HG03442 (cell line): Measurements from ENCODE around the gene LEF1.
A peak's percentile ranks its signal among the peaks of the same experiment; 100 is the strongest.

ENCODE experiments used
- ATAC-seq: cut with Tn5 transposase; IDR thresholded peaks from one replicate; pipeline ENCODE4 v1.9.1; 2021; ENCODE audit warnings: mild to moderate bottlenecking, moderate library complexity; ENCODE audit not compliant: unreplicated experiment

The LEF1 gene

DNA sequence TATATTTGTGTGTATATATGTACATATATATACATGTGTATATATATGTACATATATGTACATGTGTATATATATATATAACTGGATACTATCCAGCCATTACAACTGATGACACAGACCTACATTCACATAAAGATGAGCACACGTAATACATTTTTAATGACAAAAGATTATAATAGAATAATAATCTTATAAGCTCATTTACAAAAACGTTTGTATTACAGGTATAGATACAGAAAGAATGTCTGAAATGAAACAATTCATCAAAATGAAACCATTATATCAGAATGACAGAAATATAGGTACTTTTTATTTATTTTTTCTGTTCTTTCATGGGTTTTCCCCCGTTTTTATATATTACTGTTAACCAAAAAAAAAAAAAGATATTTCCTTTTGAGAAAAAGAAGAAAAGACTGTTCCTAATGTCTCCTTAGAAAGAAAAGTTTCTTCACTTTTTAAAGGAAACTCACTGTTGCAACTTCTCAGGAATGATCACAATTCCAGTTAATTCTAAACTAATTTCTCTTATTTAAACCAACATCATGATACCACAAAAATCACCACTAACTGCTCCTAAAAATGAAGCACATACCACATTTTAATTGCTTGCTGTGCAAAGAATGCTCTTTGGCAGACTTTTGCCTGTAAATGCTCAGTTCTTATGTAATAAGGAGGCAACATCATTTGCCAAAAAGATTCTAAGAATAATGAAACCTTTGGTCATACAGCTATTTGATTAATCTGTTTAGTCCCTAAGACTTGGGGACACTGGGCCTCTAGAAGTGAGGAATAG, 18.9 kb downstream of the LEF1 start:
- no peak for ATAC-seq

- ATAC-seq: no peak
Measured at GRCh38 chr4:108148316-108148715, 20.4 kb downstream of the LEF1 start.

DNA sequence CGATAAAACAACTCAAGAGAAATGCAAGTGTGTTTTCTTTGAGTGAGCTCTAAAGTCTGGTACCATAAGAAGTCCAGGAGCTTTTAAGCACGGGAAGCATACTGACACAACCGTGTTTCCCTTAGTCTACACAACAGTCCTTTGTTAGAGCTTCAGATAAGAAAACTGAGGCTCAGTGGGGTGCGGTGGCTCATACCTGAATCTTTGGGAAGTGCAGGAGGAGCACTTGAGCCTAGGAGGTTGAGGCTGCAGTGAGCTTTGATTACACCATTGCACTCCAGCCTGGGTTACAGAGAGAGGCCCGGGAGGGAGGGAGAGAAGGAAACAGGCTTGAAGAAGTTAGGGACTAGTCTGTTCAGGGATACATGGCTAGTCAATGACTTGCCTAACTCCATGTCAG, 21.9 kb downstream of the LEF1 start:
- ATAC-seq: no peak

GRCh38 chr4:108146336-108146735, 22.4 kb downstream of the LEF1 start:
- no peak for ATAC-seq

DNA sequence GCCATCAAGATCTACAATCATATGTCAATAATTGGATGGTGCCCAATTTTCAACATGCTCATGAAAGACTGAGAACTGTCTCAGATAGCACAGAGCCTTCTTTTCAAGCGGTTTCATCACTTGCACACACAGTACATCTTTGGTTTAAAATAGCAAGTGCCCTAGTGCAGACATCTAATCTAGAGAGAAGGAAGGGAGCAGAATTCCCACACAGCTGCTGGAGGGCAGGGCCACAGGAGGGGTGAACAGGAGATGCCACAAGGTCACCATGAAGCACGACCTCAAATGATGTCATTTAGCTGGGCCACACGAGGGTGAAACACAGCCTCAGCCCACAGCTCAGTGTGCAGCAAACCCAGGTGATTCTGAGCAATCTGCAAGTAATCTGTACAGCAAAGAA, 24.3 kb downstream of the LEF1 start:
- no peak for ATAC-seq

DNA sequence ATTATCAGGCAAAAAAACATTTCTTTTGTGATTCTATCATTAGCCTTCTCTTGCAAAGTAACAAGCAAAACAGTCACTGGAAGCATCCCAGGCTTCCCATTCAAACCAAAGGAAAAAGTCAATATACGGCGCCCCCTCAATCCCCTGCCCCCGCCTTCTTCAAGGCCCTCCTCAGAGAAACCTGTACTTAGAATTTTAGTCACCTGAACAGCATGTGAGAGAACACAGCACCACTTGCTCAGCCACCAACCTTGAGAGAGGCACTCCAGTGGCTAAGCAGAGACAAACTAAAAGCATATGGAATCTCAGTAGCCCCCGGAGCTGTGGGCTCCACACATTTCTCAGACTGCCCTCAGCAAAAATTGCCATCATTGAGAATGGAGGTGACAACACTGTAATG, 25.2 kb downstream of the LEF1 start:
- no peak for ATAC-seq

DNA sequence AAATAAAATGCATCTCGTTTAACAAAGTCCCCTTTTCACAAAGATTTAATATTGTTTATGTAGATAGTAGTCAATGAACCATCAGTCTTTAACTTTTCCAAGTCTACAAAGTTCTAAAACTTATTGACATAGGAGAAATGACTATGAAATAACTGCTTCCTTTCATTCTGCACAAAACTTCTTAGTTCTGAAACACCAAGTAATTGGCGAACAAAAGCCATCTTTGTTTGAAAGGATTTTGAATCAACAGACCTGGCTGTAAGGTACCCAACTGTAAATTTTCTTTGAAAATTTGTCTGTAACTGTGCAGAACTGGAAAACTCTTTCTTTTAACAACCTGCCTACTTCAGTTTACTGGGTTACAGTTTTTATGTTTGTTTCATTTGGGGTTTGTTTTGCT, 25.9 kb downstream of the LEF1 start:
- ATAC-seq: no peak

- peak; percentile 42 for ATAC-seq
Measured at GRCh38 chr4:108141213-108141950, 27.4 kb downstream of the LEF1 start.

DNA sequence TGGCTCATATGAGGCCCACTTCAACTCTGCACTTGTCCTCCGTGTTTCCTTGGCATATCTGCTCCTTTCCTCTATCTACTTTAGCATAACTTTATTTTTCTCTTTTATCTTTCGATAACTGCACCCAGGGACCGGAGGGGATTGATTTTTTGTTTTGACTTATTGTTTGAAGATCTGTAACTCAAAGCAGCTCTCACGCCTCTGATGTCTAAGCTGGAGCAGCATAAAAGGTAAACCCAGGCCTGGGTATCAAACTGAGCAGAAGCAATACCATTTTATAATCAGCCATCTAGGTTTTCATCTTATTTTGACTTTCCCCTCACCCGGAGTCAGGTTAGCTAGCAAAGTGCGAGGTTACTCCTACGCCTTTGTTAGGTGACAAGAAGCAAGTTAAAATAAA, 28.4 kb downstream of the LEF1 start:
- ATAC-seq: no peak

- ATAC-seq: peak; percentile 49
Measured at GRCh38 chr4:108139089-108139488, 29.6 kb downstream of the LEF1 start.

GRCh38 chr4:108135549-108136209, 33.1 kb downstream of the LEF1 start:
- no peak for ATAC-seq

- no peak for ATAC-seq
Measured at GRCh38 chr4:108130955-108131354, 37.8 kb downstream of the LEF1 start.

DNA sequence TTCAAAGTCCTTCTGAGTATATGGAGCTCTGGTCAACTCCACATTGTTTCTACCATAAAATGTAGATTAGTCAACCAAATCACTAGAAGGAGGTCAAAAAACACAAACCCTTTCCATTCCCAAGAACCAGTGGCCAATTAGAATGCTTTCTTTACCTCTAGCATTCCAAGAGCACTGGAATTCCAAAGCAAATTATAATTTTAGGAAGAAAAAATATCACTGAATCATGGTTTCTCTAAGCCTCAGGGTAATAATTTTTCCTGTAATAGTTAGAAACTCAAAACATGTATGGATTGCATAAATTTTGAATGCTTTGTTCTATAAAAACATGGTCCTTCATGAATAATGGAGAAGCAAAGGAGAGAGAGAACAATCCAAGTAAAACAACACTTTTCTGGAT, 39.5 kb downstream of the LEF1 start:
- no peak for ATAC-seq

DNA sequence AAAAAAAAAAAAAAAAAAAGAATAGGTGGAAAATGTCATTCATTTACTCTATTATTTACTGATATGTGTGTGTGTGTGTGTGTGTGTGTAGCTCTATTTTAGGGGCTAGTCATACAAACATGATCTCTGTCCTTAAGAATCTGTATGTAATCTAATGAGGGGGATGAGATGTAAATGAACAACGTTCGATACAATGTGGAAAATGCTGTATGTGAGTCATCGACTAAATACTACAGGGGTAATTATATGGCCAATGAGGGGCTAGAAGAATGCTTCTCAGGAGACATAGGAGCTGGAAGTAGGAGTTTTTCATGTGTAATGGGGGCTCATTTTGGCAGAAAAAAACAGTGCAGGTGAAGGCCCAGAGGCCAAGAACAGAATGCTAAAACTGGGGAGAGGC, 41.9 kb downstream of the LEF1 start:
- ATAC-seq: no peak

DNA sequence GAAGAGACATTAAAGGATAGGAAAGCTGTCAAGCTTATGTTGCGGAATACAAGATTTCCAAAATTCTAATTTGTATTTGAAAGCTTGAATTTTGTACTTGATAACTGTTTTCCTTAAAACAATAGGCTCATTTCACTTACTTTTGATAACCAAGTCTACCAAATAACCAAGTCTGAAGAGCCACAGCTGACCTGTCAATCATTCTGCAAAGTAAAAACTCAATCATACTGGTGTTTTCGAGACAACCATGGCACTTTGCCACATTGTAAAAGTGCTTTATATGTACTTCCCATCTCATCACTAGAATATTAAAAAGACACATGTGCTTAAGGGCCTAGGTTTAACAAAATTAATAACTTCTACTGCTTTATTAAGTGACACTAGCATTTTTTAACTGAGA, 47.9 kb downstream of the LEF1 start:
- ATAC-seq: no peak

DNA sequence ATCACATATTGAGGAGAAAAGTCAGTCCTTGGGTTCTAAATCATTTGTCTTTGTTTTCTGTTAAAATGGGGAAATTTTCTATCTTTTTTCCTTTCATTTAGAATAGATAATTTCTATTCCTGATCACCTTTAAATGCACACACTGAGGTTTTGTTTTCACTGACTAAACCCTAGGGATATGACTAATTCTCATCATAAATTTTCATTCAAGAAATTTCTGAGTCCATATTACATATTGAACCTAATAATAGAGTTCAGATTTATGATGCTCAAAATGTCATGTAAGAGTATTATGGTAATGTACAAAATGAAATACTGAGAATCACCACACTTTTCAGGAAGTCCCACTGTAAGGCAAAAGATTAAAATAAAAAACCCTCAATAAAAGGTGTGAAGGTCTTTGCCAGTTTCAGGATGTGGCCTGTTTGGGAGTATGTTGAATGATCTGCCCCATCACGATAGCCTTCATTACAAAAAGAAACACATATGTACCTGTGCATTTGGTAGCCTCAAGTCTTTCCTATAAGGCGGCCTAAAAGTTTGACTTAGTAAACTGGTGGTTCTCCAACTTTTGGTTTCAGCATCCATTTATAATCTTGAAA, 49.4 kb downstream of the LEF1 start:
- ATAC-seq: no peak

- ATAC-seq: peak; percentile 86
Measured at GRCh38 chr4:108118505-108118904, 50.2 kb downstream of the LEF1 start.

GRCh38 chr4:108117418-108118182, 51.1 kb downstream of the LEF1 start:
- ATAC-seq: no peak

- peak; percentile 31 for ATAC-seq
Measured at GRCh38 chr4:108116423-108117168, 52.1 kb downstream of the LEF1 start.

GRCh38 chr4:108115168-108115526, 53.6 kb downstream of the LEF1 start:
- no peak for ATAC-seq
